AG10803 (cell line): ENCODE results near the gene DYRK3.

Source experiments
- DNase-seq: peaks from one replicate; pipeline ENCODE4 v3.0.0; 2010; ENCODE audit warnings: low read depth
- H3K4me3 ChIP-seq: 2 replicates; pipeline ENCODE4 v1.5.1; 2011; ENCODE audit warnings: mild to moderate bottlenecking, low read length, control low read depth
- CTCF ChIP-seq: conservative IDR thresholded peaks from 2 replicates; pipeline ENCODE4 v1.5.1; 2011; ENCODE audit warnings: mild to moderate bottlenecking, low read length, control low read depth, inconsistent platforms

DYRK3 gene

GRCh38 chr1:206661161-206661820, 26.0 kb downstream of the DYRK3 start:
- no peak for DNase-seq
- no peak for TF ChIP-seq CTCF

GRCh38 chr1:206662396-206663092, 27.2 kb downstream of the DYRK3 start:
- no peak overlapping the region for H3K4me3 ChIP-seq
- DNase-seq: no peak

More at GRCh38 chr1:206661161-206661820, 26.0 kb downstream of the DYRK3 start:
- H3K4me3 ChIP-seq: no peak overlapping the region

GRCh38 chr1:206663362-206663761, 28.0 kb downstream of the DYRK3 start:
- no peak overlapping the region for H3K4me3 ChIP-seq
- no peak for TF ChIP-seq CTCF
- no peak for DNase-seq

More at GRCh38 chr1:206662396-206663092, 27.2 kb downstream of the DYRK3 start:
- TF ChIP-seq CTCF: no peak

- peak overlapping the region; percentile 24; the same call in 1 of the 2 replicates for H3K4me3 ChIP-seq
- peak; percentile 53 for DNase-seq
- peak; percentile 81 for TF ChIP-seq CTCF
These were observed 28.7 kb downstream of the DYRK3 start for GRCh38 chr1:206663832-206664652.

- no peak overlapping the region for H3K4me3 ChIP-seq
- DNase-seq: no peak
- no peak for TF ChIP-seq CTCF
These were observed 29.4 kb downstream of the DYRK3 start for GRCh38 chr1:206664740-206665139.

- TF ChIP-seq CTCF: no peak
- DNase-seq: no peak
- no peak overlapping the region for H3K4me3 ChIP-seq
These were observed 30.8 kb downstream of the DYRK3 start for GRCh38 chr1:206666031-206666561.
